ENCODE measurements around the gene MBD6. TPM values are rescaled to one million over a fixed set of nuclear protein-coding genes. Genes with fewer than 3 reads are reported as not detected.

MBD6 gene
- total and polyA plus RNA-seq, 10 donors = 14.8 to 171 (median 80.6) TPM

- intact Hi-C loops (cut with DNase I; ENCODE audit: low total_unique reads) = no loop called here
- 28 to 35% (median 30%) methylated on average over 7 of the region's 7 CpGs for WGBS, 5 donors
- H3K9me3 ChIP-seq = no peaks in the 10 kb centered on the region
- TF ChIP-seq POLR2A (IDR thresholded peaks at IDR 0.05) = no peak
- peaks cover 39 to 69% (median 60%) of the 10 kb centered on the region in 6 donors for H3K4me1 ChIP-seq
- H3K27ac ChIP-seq = peak overlapping the region; percentile 98 to 100 (median 99)
- no peaks in the 10 kb centered on the region for H3K27me3 ChIP-seq (replicated peaks in 1 of 7)
- peaks cover 3 to 51% (median 40%) of the 10 kb centered on the region in 6 donors for H3K36me3 ChIP-seq
- H3K4me3 ChIP-seq = peak overlapping the region; percentile 51 to 90 (median 78)
- peak; percentile 80 for DNase-seq
Observed at GRCh38 chr12:57518920-57519795, 3.5 kb upstream of the MBD6 start.

GRCh38 chr12:57519796-57520052, 2.9 kb upstream of the MBD6 start:
- H3K27me3 ChIP-seq (replicated peaks in 1 of 7) = no peaks in the 10 kb centered on the region
- H3K36me3 ChIP-seq = peaks cover 0 to 51% (median 40%) of the 10 kb centered on the region in 6 donors
- peaks cover 45 to 75% (median 66%) of the 10 kb centered on the region in 6 donors for H3K4me1 ChIP-seq
- WGBS, 5 donors = 0 to 1% (median 0%) methylated on average over 8 of the region's 8 CpGs
- TF ChIP-seq CTCF (IDR thresholded peaks at IDR 0.05 in 8 of 11, conservative IDR thresholded peaks at IDR 0.05 in 3 of 11) = no peak
- TF ChIP-seq POLR2AphosphoS5 (IDR thresholded peaks at IDR 0.05) = no peak
- TF ChIP-seq POLR2A (IDR thresholded peaks at IDR 0.05) = no peak
- H3K27ac ChIP-seq = peak overlapping the region; percentile 98 to 100 (median 99)
- intact Hi-C loops (cut with DNase I; ENCODE audit: low total_unique reads) = no loop called here
- H3K9me3 ChIP-seq = no peaks in the 10 kb centered on the region
- no peak for DNase-seq
- peak overlapping the region; percentile 51 to 90 (median 78) for H3K4me3 ChIP-seq

DNA sequence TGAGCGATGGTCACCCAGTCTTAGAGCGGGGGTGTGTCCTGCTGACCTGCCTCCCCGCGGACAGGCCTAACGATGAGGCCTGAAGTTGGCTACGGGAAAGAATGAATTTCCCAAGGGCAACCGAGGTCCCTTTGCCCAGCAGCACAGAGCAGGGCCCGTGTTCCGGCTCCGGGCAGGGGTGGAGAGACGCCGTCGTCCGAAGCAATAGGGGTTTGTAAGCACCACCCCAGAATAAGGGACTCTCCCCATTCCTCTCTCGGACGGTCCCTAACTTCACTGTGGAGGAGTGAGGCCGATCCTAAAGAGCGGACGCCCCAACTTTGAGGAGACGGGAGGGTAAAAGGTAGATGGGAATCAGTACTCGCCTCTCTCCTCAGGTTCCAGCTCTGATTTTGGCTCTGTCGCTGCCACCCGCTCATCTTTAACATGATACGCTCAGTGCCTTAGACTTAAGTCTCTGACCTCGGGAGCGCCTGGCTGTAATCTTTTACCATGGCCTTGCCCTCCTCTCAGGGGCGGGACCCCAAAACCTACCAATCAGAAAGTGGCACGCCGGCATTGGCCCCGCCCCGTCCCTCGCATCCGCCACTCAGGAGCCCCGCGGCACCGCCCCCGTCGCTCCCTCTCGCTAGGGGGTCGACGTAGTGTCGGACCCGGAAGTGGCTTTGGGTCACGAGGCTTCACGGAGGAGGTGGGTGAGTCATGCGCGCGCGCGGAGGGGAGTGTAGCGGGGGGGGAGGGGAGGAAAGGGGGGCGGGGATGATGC, 2.4 kb upstream of the MBD6 start, which contains the start of gene DDIT3:
DDIT3 (minus strand) TSS at position 462 of the 766 bp plus-strand sequence. CDS start 3,108 bp downstream, outside the sequence.
- peak within 1 kb of the TSS; percentile 51 to 90 (median 78) for H3K4me3 ChIP-seq
- TF ChIP-seq POLR2AphosphoS5 (IDR thresholded peaks at IDR 0.05) = peak; percentile 97 to 100 (median 97)
- peak; percentile 98 to 99 (median 98) for TF ChIP-seq POLR2A (IDR thresholded peaks at IDR 0.05)
- peak in 2 of 11 experiments; percentile 35 to 42 for TF ChIP-seq CTCF (IDR thresholded peaks at IDR 0.05 in 8 of 11, conservative IDR thresholded peaks at IDR 0.05 in 3 of 11)
- peak within 1 kb of the TSS; percentile 98 to 100 (median 99) for H3K27ac ChIP-seq
- DNase-seq = peak; percentile 100
- WGBS, 5 donors = 0 to 1% (median 0%) methylated on average over 36 to 52 of the region's 52 CpGs
- H3K36me3 ChIP-seq = peaks cover 0 to 51% (median 40%) of the 10 kb centered on the region in 6 donors
- H3K4me1 ChIP-seq = peaks cover 47 to 79% (median 71%) of the 10 kb centered on the region in 6 donors
- intact Hi-C loops (cut with DNase I; ENCODE audit: low total_unique reads) = no loop called here
- no peaks in the 10 kb centered on the region for H3K27me3 ChIP-seq (replicated peaks in 1 of 7)
- H3K9me3 ChIP-seq = no peaks in the 10 kb centered on the region

GRCh38 chr12:57521525-57522010, 1.1 kb upstream of the MBD6 start:
- intact Hi-C loops (cut with DNase I; ENCODE audit: low total_unique reads) = no loop called here
- Histone ChIP-seq H3K9me3 (no peaks in the 10 kb centered on the region), H3K27me3 (replicated peaks in 1 of 7) (no peaks in the 10 kb centered on the region), H3K27ac (peak overlapping the region; percentile 98 to 100 (median 99)), H3K36me3 (peaks cover 0 to 51% (median 40%) of the 10 kb centered on the region in 6 donors), H3K4me1 (peaks cover 47 to 87% (median 74%) of the 10 kb centered on the region in 6 donors), H3K4me3 (peak overlapping the region in 6 of 8 donors; percentile 60 to 89 (median 74))
- TF ChIP-seq CTCF (IDR thresholded peaks at IDR 0.05 in 8 of 11, conservative IDR thresholded peaks at IDR 0.05 in 3 of 11) = no peak
- TF ChIP-seq POLR2AphosphoS5 (IDR thresholded peaks at IDR 0.05) = no peak
- TF ChIP-seq POLR2A (IDR thresholded peaks at IDR 0.05) = no peak
- DNase-seq = peak; percentile 88
- 57 to 67% (median 58%) methylated on average over 17 of the region's 17 CpGs for WGBS, 5 donors
